SK-N-SH (cell line): ENCODE results near the gene DDX17. TPM values are rescaled to one million over a fixed set of nuclear protein-coding genes. Genes with fewer than 3 reads are reported as not detected.

ENCODE experiments used
- CTCF ChIA-PET: fragments of 300-600, 350-600 bp; formaldehyde crosslinking; extraction: SDS; loops from one replicate; lab custom pipeline; 2021; lab: Yijun Ruan, JAX
- POLR2A ChIA-PET: fragments of 350-600 bp; sonication (Branson Sonifier 250); formaldehyde crosslinking; extraction: SDS; loops from one replicate; lab custom pipeline; 2020; ENCODE audit warnings: antibody characterized with exemption, inconsistent platforms; lab: Yijun Ruan, JAX
- DNase-seq: peaks from one replicate; pipeline ENCODE4 v3.0.0; 2012
- H2AFZ ChIP-seq: fragments of 200-600 bp; sonication (generic); 2 replicates; pipeline ENCODE4 v1.8.1; 2016; ENCODE audit warnings: antibody characterized with exemption, mild to moderate bottlenecking, low read depth
- H3F3A ChIP-seq: fragments of 200-600 bp; sonication (generic); replicated peaks from 2 replicates; pipeline ENCODE3; 2016; ENCODE audit warnings: antibody characterized with exemption, mild to moderate bottlenecking; ENCODE audit not compliant: insufficient read depth
- H3K27ac ChIP-seq, 2 experiments: fragments of 200-500 bp in 1 of 2; fragments of 200-600 bp in 1 of 2; sonication (Bioruptor generic) in 1 of 2; sonication (generic), shearing (Covaris generic) in 1 of 2; 2 replicates each; pipeline versions ENCODE4 v1.5.1 to v1.6.1; 2014 to 2016; ENCODE audit warnings: low read depth in 2 of 2, inconsistent platforms in 1 of 2, low read length in 1 of 2, mild to moderate bottlenecking in 1 of 2, mixed read lengths in 1 of 2
- H3K27me3 ChIP-seq: fragments of 200-600 bp; sonication (generic), shearing (Covaris generic); 2 replicates; pipeline ENCODE4 v1.6.1; 2016; ENCODE audit warnings: mixed run types; ENCODE audit not compliant: insufficient read depth
- H3K36me3 ChIP-seq, 2 experiments: fragments of 200-500 bp in 1 of 2; fragments of 200-600 bp in 1 of 2; sonication (Bioruptor generic) in 1 of 2; sonication (generic) in 1 of 2; replicated peaks in 1 of 2; 2 replicates each; pipeline versions ENCODE3 to v1.5.1; 2014 to 2016; ENCODE audit warnings: low read length in 1 of 2, mild to moderate bottlenecking in 1 of 2; ENCODE audit not compliant: insufficient read depth in 2 of 2, control insufficient read depth in 1 of 2
- H3K4me1 ChIP-seq, 2 experiments: fragments of 200-500 bp in 1 of 2; fragments of 200-600 bp in 1 of 2; sonication (Bioruptor generic) in 1 of 2; sonication (generic), shearing (Covaris generic) in 1 of 2; 2 replicates each; pipeline versions ENCODE4 v1.5.1 to v1.6.1; 2014 to 2016; ENCODE audit warnings: low read depth in 1 of 2, low read length in 1 of 2, mixed run types in 1 of 2; ENCODE audit not compliant: insufficient read depth in 2 of 2, control insufficient read depth in 1 of 2
- H3K4me2 ChIP-seq: fragments of 200-600 bp; sonication (generic), shearing (Covaris generic); 2 replicates; pipeline ENCODE4 v1.6.1; 2017; ENCODE audit warnings: mixed run types
- H3K4me3 ChIP-seq, 2 experiments: fragments of 200-500 bp in 1 of 2; fragments of 200-600 bp in 1 of 2; sonication (Bioruptor generic) in 1 of 2; sonication (generic), shearing (Covaris generic) in 1 of 2; 2 replicates each; pipeline versions ENCODE4 v1.5.1 to v1.8.1; 2014 to 2016; ENCODE audit warnings: low read depth in 2 of 2, inconsistent platforms in 1 of 2, low read length in 1 of 2, mild to moderate bottlenecking in 1 of 2, mixed read lengths in 1 of 2, moderate library complexity in 1 of 2
- H3K79me2 ChIP-seq: fragments of 200-600 bp; sonication (generic); 2 replicates; pipeline ENCODE4 v1.8.1; 2017; ENCODE audit warnings: mild to moderate bottlenecking; ENCODE audit not compliant: insufficient read depth
- H3K9ac ChIP-seq: fragments of 200-600 bp; sonication (generic); 2 replicates; pipeline ENCODE4 v1.6.1; 2017; ENCODE audit warnings: mixed run types
- H3K9me2 ChIP-seq: fragments of 200-600 bp; sonication (generic); 2 replicates; pipeline ENCODE4 v1.6.1; 2017; ENCODE audit warnings: mixed run types
- H3K9me3 ChIP-seq: fragments of 200-600 bp; sonication (generic); 2 replicates; pipeline ENCODE4 v1.6.1; 2017; ENCODE audit warnings: mixed run types, mild to moderate bottlenecking, moderate library complexity
- H4K20me1 ChIP-seq: fragments of 200-600 bp; sonication (generic); 2 replicates; pipeline ENCODE4 v1.6.1; 2017; ENCODE audit warnings: mild to moderate bottlenecking, mixed run types; ENCODE audit not compliant: insufficient read depth
- CTCF ChIP-seq: fragments of 200-600 bp; sonication (generic); IDR thresholded peaks from 2 replicates; pipeline ENCODE4 v1.6.1; 2017; ENCODE audit warnings: antibody characterized with exemption, mild to moderate bottlenecking, moderate library complexity
- ELF1 ChIP-seq: IDR thresholded peaks from 2 replicates; pipeline ENCODE4 v1.4.0; 2012
- EZH2phosphoT487 ChIP-seq: fragments of 200-600 bp; sonication (generic); IDR thresholded peaks from 2 replicates; pipeline ENCODE4 v1.6.1; 2017; ENCODE audit warnings: low read depth, mixed run types, mild to moderate bottlenecking, antibody characterized with exemption, moderate library complexity, borderline replicate concordance
- FOSL2 ChIP-seq: IDR thresholded peaks from 2 replicates; pipeline ENCODE4 v1.4.0; 2012; ENCODE audit warnings: low read depth, mild to moderate bottlenecking, moderate library complexity, borderline replicate concordance
- FOXM1 ChIP-seq: IDR thresholded peaks from 2 replicates; pipeline ENCODE4 v1.4.0; 2012; ENCODE audit warnings: low read depth, mild to moderate bottlenecking
- GATA2 ChIP-seq: sonication (generic); formaldehyde crosslinking; IDR thresholded peaks from 2 replicates; pipeline ENCODE4 v1.5.0; 2020; ENCODE audit warnings: mild to moderate bottlenecking, missing genetic modification reagents
- IRF3 ChIP-seq: fragments of 150-350 bp; IDR thresholded peaks from 2 replicates; pipeline ENCODE4 v1.6.1; 2016; ENCODE audit warnings: mild to moderate bottlenecking, low read depth, low read length
- MEF2A ChIP-seq: IDR thresholded peaks from 2 replicates; pipeline ENCODE4 v1.4.0; 2012; ENCODE audit warnings: low read depth, borderline replicate concordance
- NFIC ChIP-seq: IDR thresholded peaks from 2 replicates; pipeline ENCODE4 v1.4.0; 2012; ENCODE audit warnings: borderline replicate concordance
- NRF1 ChIP-seq: IDR thresholded peaks from 2 replicates; pipeline ENCODE4 v1.6.1; 2012; ENCODE audit warnings: low read depth, mild to moderate bottlenecking, low read length
- PBX3 ChIP-seq: IDR thresholded peaks from 2 replicates; pipeline ENCODE4; 2012
- POLR2AphosphoS5 ChIP-seq: IDR thresholded peaks from 2 replicates; pipeline ENCODE4 v1.6.1; 2012; ENCODE audit warnings: low read depth, low read length
- TAF1 ChIP-seq: IDR thresholded peaks from 2 replicates; pipeline ENCODE4 v1.6.1; 2012; ENCODE audit warnings: low read depth, mild to moderate bottlenecking, low read length, moderate library complexity, borderline replicate concordance
- WGBS: methylation state at CpG from one replicate; pipeline ENCODE4 v1.1.6; 2017; ENCODE audit warnings: low lambda C conversion rate; 5-methylcytosine and 5-hydroxymethylcytosine counted together
- polyA plus RNA-seq, 3 experiments: library from polyadenylated mRNA; depleted of rRNA; stranded (reverse); fragments of >200 nt; gene quantifications; 2 replicates each; pipeline ENCODE4 v1.2.3, GENCODE V29; 2012

DDX17 gene
- polyA plus RNA-seq, 1 of the 3 experiments (the other 2 are of a cell fraction), result 111 TPM

DNA sequence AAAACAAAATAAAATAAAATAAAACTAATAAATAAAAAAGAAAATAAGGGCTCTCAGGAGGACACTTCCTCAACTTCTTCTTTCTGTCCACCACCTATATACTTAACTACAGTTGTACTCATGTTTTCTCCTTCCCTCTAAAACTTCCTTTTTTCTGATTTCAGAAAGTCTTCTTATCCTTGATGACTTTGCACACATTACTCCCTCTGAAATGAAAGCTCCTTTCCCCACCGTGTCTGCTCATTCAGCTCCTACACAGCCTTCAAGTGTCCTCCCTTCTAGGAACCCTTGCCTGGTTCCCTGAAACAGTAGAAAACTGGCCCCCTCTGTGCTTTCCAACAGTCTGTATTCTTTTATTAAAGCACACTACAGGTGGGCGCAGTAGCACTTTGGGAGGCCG, 18.3 kb upstream of the DDX17 start (continued):
- no peak for TF ChIP-seq MEF2A

DNA sequence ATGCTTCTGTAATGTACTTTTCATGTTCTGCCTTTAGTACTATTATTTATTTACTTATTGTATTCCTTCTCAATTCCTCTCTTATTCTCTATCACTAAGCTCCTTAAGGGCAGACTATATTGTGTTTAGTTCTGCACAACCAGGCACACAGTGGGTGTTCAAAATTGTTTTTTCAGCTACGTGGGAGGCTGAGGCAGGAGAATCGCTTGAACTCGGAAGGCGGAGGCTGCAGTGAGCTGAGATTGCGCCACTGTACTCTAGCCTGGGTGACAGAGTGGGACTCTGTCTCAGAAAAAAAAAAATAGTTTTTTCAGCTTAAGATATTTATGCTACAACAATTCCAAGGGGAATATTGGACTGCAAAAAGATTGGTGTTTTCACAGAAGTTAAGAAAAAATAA, 17.4 kb upstream of the DDX17 start:
- CTCF ChIA-PET, result interaction anchor here (1.3 kb wide), 1 partner anchor 49 kb away, joined by 3 read pairs; no protein-coding TSS in a partner anchor
- Histone ChIP-seq H3F3A (no peaks in the 10 kb centered on the region), H3K79me2 (no peaks in the 10 kb centered on the region), H3K9me3 (no peaks in the 10 kb centered on the region), H3K4me1 (no peaks in the 10 kb centered on the region), H4K20me1 (no peaks in the 10 kb centered on the region), H3K36me3 (no peaks in the 10 kb centered on the region), H3K27me3 (no peaks in the 10 kb centered on the region), H3K4me3 (no peak overlapping the region), H3K27ac (no peak overlapping the region), H3K4me2 (no peak overlapping the region), H3K9me2 (no peaks in the 10 kb centered on the region), H2AFZ (no peak overlapping the region), H3K9ac (no peak overlapping the region)
- WGBS, result 75% methylated on average over 5 of the region's 5 CpGs
- no peak for DNase-seq
- POLR2A ChIA-PET, result no interaction called here
- TF ChIP-seq ELF1 (no peak), IRF3 (no peak), MEF2A (no peak), PBX3 (no peak), NFIC (no peak), GATA2 (no peak), TAF1 (no peak), FOSL2 (no peak), NRF1 (no peak), EZH2phosphoT487 (no peak)

DNA sequence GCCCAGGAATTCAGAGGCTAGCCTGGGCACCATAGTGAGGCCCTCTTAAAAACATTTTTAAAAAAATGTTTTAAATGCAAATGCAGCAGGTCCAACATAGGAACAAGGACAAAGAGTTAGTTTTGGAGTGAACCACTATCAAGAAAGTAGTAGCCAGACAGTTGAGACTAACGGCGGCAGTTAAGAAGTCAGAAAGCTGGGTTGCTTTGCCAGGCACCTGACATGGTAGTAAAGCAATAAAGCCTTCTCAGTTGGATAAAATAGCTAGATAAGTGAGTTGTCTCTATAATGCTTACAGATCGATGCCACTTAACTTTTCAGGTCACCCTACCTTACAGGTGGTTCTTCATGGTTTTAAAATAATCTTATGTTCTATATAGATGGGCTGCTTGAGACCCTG, 16.9 kb upstream of the DDX17 start:
- Histone ChIP-seq H3K4me1 (no peaks in the 10 kb centered on the region), H2AFZ (no peak overlapping the region), H3K27me3 (no peaks in the 10 kb centered on the region), H3K4me2 (no peak overlapping the region), H3K9ac (no peak overlapping the region), H3K9me2 (no peaks in the 10 kb centered on the region), H4K20me1 (no peaks in the 10 kb centered on the region), H3K27ac (no peak overlapping the region), H3K9me3 (no peaks in the 10 kb centered on the region), H3K4me3 (no peak overlapping the region), H3F3A (no peaks in the 10 kb centered on the region), H3K36me3 (no peaks in the 10 kb centered on the region), H3K79me2 (no peaks in the 10 kb centered on the region)
- WGBS, result 95% methylated on average over 3 of the region's 3 CpGs
- CTCF ChIA-PET, result interaction anchor here (1.3 kb wide), 1 partner anchor 49 kb away, joined by 3 read pairs; no protein-coding TSS in a partner anchor
- POLR2A ChIA-PET, result no interaction called here
- no peak for DNase-seq
- TF ChIP-seq IRF3, result no peak
- no peak for TF ChIP-seq MEF2A
- TF ChIP-seq FOXM1, result no peak
- TF ChIP-seq POLR2AphosphoS5, result no peak
- TF ChIP-seq CTCF, result no peak
- no peak for TF ChIP-seq PBX3
